ENCODE results near the gene FBXL19.

The FBXL19 gene

GRCh38 chr16:30996985-30997724, 73.8 kb downstream of the FBXL19 start:
- TF ChIP-seq CTCF (IDR thresholded peaks at IDR 0.05; ENCODE audit: borderline replicate concordance, control extremely low read depth, extremely low read depth, insufficient read depth, missing control alignments), result no peak
- DNase-seq (ENCODE audit: low spot score), result peak; percentile 100
- in situ Hi-C loops (cut with MboI; ENCODE audit: low sequenced_read_pairs, unreplicated experiment), result loop anchor here (25.0 kb wide), 1 partner anchor 440 kb away; the partner anchor contains the start of genes COX6A2 and ZNF843

- no peak for TF ChIP-seq CTCF (IDR thresholded peaks at IDR 0.05; ENCODE audit: borderline replicate concordance, control extremely low read depth, extremely low read depth, insufficient read depth, missing control alignments)
- in situ Hi-C loops (cut with MboI; ENCODE audit: low sequenced_read_pairs, unreplicated experiment), result loop anchor here (25.0 kb wide), 1 partner anchor 439 kb away; the partner anchor contains the start of genes COX6A2 and ZNF843
- no peak for DNase-seq (ENCODE audit: low spot score)
Observed at GRCh38 chr16:30997725-30998711, 74.6 kb downstream of the FBXL19 start.
